Measurements from ENCODE around the gene TMEM252. TPM values are rescaled to one million over a fixed set of nuclear protein-coding genes. Genes with fewer than 3 reads are reported as not detected.
A peak's percentile ranks its signal among the peaks of the same experiment; 100 is the strongest.

The TMEM252 gene
- polyA plus RNA-seq, 2 of the 4 experiments (the other 2 are of a cell fraction): not detected

GRCh38 chr9:68584189-68585033 lies 43.7 kb upstream of the TMEM252 start:
- Histone ChIP-seq H3K4me1 (no peaks in the 10 kb centered on the region), H3K27ac (no peak overlapping the region), H3K4me2 (no peak overlapping the region), H3K4me3 (no peak overlapping the region), H3K9me3 (no peaks in the 10 kb centered on the region)
- TF ChIP-seq HOXB13 (CRISPR knock-in tag; IDR thresholded peaks at IDR 0.05; ENCODE audit: low read depth) (no peak), HMGXB4 (CRISPR knock-in tag; IDR thresholded peaks at IDR 0.05; ENCODE audit: borderline replicate concordance) (no peak), E2F6 (IDR thresholded peaks at IDR 0.05; ENCODE audit: borderline replicate concordance, low read depth) (no peak), TP53 (CRISPR knock-in tag; IDR thresholded peaks at IDR 0.05) (no peak), ZFP36 (IDR thresholded peaks at IDR 0.05; ENCODE audit: borderline replicate concordance, partially characterized antibody) (no peak), CBX8 (IDR thresholded peaks at IDR 0.05) (no peak), RAD21 (conservative IDR thresholded peaks at IDR 0.05 in 1 of 2, IDR thresholded peaks at IDR 0.05 in 1 of 2) (peak; percentile 86 to 91), EHMT2 (IDR thresholded peaks at IDR 0.05; ENCODE audit: low read depth) (no peak), PHF8 (IDR thresholded peaks at IDR 0.05; ENCODE audit: borderline replicate concordance, low read depth) (no peak), POLR2A (IDR thresholded peaks at IDR 0.05; ENCODE audit: low read length) (no peak), PBX3 (IDR thresholded peaks at IDR 0.05) (no peak), CTCF (IDR thresholded peaks at IDR 0.05) (peak; percentile 99), NFE2L2 (conservative IDR thresholded peaks at IDR 0.05; ENCODE audit: low read length) (no peak), SMC3 (IDR thresholded peaks at IDR 0.05) (peak; percentile 87)
- CTCF ChIA-PET: interaction anchor here (0.6 to 2.3 kb wide), 32 partner anchors 8 to 510 kb away, joined by 3 to 18 read pairs (median 3); no protein-coding TSS in a partner anchor
- FAIRE-seq (peak; percentile 93), DNase-seq (ENCODE audit: low read depth in 1 of 2, low spot score in 1 of 2) (peak; percentile 55 to 88), ATAC-seq (peak; percentile 100)
- POLR2A ChIA-PET: no interaction called here
- 15% methylated on average over 16 of the region's 16 CpGs for WGBS (ENCODE audit: missing lambda C conversion rate)

GRCh38 chr9:68581696-68582095 lies 41.0 kb upstream of the TMEM252 start:
- ATAC-seq (no peak), FAIRE-seq (no peak), DNase-seq (ENCODE audit: low read depth in 1 of 2, low spot score in 1 of 2) (no peak)
- no peak overlapping the region for H3K4me2 ChIP-seq
- H3K27ac ChIP-seq: no peak overlapping the region
- CTCF ChIA-PET: interaction anchor here (0.6 to 2.9 kb wide), 4 partner anchors 167 to 422 kb away, joined by 3 to 18 read pairs (median 3); no protein-coding TSS in a partner anchor
- 2% methylated on average over 3 of the region's 3 CpGs for WGBS (ENCODE audit: missing lambda C conversion rate)
- POLR2A ChIA-PET: no interaction called here
- TF ChIP-seq EHMT2 (IDR thresholded peaks at IDR 0.05; ENCODE audit: low read depth) (no peak), ATOH8 (CRISPR knock-in tag; IDR thresholded peaks at IDR 0.05; ENCODE audit: low read depth) (no peak), PHF8 (IDR thresholded peaks at IDR 0.05; ENCODE audit: borderline replicate concordance, low read depth) (no peak), ZSCAN20 (CRISPR knock-in tag; IDR thresholded peaks at IDR 0.05) (no peak), TP53 (CRISPR knock-in tag; IDR thresholded peaks at IDR 0.05) (no peak), FOSL2 (IDR thresholded peaks at IDR 0.05) (no peak), FOSL2 (CRISPR knock-in tag; IDR thresholded peaks at IDR 0.05) (no peak)
- no peaks in the 10 kb centered on the region for H3K9me3 ChIP-seq
- no peak overlapping the region for H3K4me3 ChIP-seq
- no peaks in the 10 kb centered on the region for H3K4me1 ChIP-seq
